HG03460 (cell line): ENCODE data around the gene FAM241B.

ENCODE experiments used
- ATAC-seq: cut with Tn5 transposase; IDR thresholded peaks from one replicate; pipeline ENCODE4 v1.9.1; 2021; ENCODE audit not compliant: unreplicated experiment

The FAM241B gene

GRCh38 chr10:69633673-69634635 is 3.9 kb downstream of the FAM241B start:
- ATAC-seq, result no peak

- ATAC-seq, result no peak
Measured at GRCh38 chr10:69634759-69635425, 4.8 kb downstream of the FAM241B start.

- ATAC-seq, result no peak
Measured at GRCh38 chr10:69635428-69636272, 5.6 kb downstream of the FAM241B start.

- no peak for ATAC-seq
Measured at GRCh38 chr10:69636273-69636575, 6.2 kb downstream of the FAM241B start.

- no peak for ATAC-seq
Measured at GRCh38 chr10:69636626-69637605, 6.9 kb downstream of the FAM241B start.

- ATAC-seq, result no peak
Measured at GRCh38 chr10:69638642-69639041, 8.6 kb downstream of the FAM241B start.

GRCh38 chr10:69639291-69640195 is 9.5 kb downstream of the FAM241B start:
- ATAC-seq, result no peak

- ATAC-seq, result no peak
Measured at GRCh38 chr10:69640196-69640980, 10.3 kb downstream of the FAM241B start.

GRCh38 chr10:69641261-69641980 is 11.4 kb downstream of the FAM241B start:
- ATAC-seq, result no peak

- ATAC-seq, result no peak
Measured at GRCh38 chr10:69642747-69643146, 12.7 kb downstream of the FAM241B start.

- no peak for ATAC-seq
Measured at GRCh38 chr10:69643779-69644657, 14.0 kb downstream of the FAM241B start.

GRCh38 chr10:69644658-69645295 is 14.7 kb downstream of the FAM241B start:
- ATAC-seq, result no peak

GRCh38 chr10:69645296-69646184 is 15.5 kb downstream of the FAM241B start:
- ATAC-seq, result no peak

- no peak for ATAC-seq
Measured at GRCh38 chr10:69646185-69647060, 16.4 kb downstream of the FAM241B start.
